NCI-H446 treated with DMSO at 0.1 percent for 48 hours (cell line): Measurements from ENCODE around the gene SNX32.

Experiments
- DNase-seq: peaks from one replicate; lab custom pipeline; 2025; lab: John Stamatoyannopoulos, UW

Gene SNX32

GRCh38 chr11:65857500-65857852 is 23.7 kb downstream of the SNX32 start:
- DNase-seq: no peak

- DNase-seq: peak; percentile 98
These were observed 24.3 kb downstream of the SNX32 start, which contains the start of gene CFL1 for GRCh38 chr11:65857853-65858680. CFL1 (minus strand) TSS chr11:65858180; CDS start chr11:65858099, 81 bp downstream.

- DNase-seq: no peak
These were observed 24.9 kb downstream of the SNX32 start for GRCh38 chr11:65858681-65859087.

- peak; percentile 99 for DNase-seq
These were observed 25.5 kb downstream of the SNX32 start for GRCh38 chr11:65859095-65859811.

GRCh38 chr11:65859812-65860277 is 26.1 kb downstream of the SNX32 start:
- DNase-seq: no peak

GRCh38 chr11:65860278-65861164 is 26.8 kb downstream of the SNX32 start, which contains the start of gene MUS81:
MUS81 (plus strand) TSS chr11:65860433; CDS start chr11:65860754, 321 bp downstream.
- DNase-seq: peak; percentile 95

- DNase-seq: no peak
These were observed 27.4 kb downstream of the SNX32 start for GRCh38 chr11:65861165-65861505.

GRCh38 chr11:65861533-65862183 is 27.9 kb downstream of the SNX32 start:
- no peak for DNase-seq

GRCh38 chr11:65862191-65862735 is 28.5 kb downstream of the SNX32 start:
- no peak for DNase-seq

GRCh38 chr11:65862941-65863888 is 29.5 kb downstream of the SNX32 start:
- DNase-seq: no peak

- no peak for DNase-seq
These were observed 30.3 kb downstream of the SNX32 start for GRCh38 chr11:65863889-65864705.

- DNase-seq: no peak
These were observed 31.1 kb downstream of the SNX32 start for GRCh38 chr11:65864706-65865471.

- no peak for DNase-seq
These were observed 31.9 kb downstream of the SNX32 start for GRCh38 chr11:65865550-65866172.

GRCh38 chr11:65866509-65867283 is 32.9 kb downstream of the SNX32 start:
- DNase-seq: no peak

GRCh38 chr11:65867284-65868071 is 33.7 kb downstream of the SNX32 start:
- DNase-seq: no peak

GRCh38 chr11:65868076-65868667 is 34.4 kb downstream of the SNX32 start:
- no peak for DNase-seq
